ENCODE measurements around the gene PKN3. TPM values are rescaled to one million over a fixed set of nuclear protein-coding genes. Genes with fewer than 3 reads are reported as not detected.

Gene PKN3
- total and polyA plus RNA-seq, 2 of the 13 experiments (the other 11 are each of a cell fraction or from before 2014, with no cell fraction given) = 10.5 to 13.2 TPM

GRCh38 chr9:128684325-128685199 lies 17.7 kb upstream of the PKN3 start (continued):
- TF ChIP-seq IRX3 (CRISPR knock-in tag; IDR thresholded peaks at IDR 0.05; ENCODE audit: borderline replicate concordance, low read depth) = no peak
- no peak for TF ChIP-seq HHEX (CRISPR knock-in tag; IDR thresholded peaks at IDR 0.05)
- no peak for TF ChIP-seq BCL6 (CRISPR knock-in tag; IDR thresholded peaks at IDR 0.05)
- TF ChIP-seq, protein P1, sequence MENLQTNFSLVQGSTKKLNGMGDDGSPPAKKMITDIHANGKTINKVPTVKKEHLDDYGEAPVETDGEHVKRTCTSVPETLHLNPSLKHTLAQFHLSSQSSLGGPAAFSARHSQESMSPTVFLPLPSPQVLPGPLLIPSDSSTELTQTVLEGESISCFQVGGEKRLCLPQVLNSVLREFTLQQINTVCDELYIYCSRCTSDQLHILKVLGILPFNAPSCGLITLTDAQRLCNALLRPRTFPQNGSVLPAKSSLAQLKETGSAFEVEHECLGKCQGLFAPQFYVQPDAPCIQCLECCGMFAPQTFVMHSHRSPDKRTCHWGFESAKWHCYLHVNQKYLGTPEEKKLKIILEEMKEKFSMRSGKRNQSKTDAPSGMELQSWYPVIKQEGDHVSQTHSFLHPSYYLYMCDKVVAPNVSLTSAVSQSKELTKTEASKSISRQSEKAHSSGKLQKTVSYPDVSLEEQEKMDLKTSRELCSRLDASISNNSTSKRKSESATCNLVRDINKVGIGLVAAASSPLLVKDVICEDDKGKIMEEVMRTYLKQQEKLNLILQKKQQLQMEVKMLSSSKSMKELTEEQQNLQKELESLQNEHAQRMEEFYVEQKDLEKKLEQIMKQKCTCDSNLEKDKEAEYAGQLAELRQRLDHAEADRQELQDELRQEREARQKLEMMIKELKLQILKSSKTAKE (CRISPR knock-in tag; IDR thresholded peaks at IDR 0.05; ENCODE audit: borderline replicate concordance) = no peak
- 0 out of 2 replicates have a peak, but pooled peaks have one; percentile 22 for TF ChIP-seq ZNF563 (CRISPR knock-in tag; IDR thresholded peaks at IDR 0.05)
- no peak; the same call in 1 of the 2 replicates for TF ChIP-seq THRA (CRISPR knock-in tag; IDR thresholded peaks at IDR 0.05; ENCODE audit: borderline replicate concordance)
- TF ChIP-seq ZNF878 (CRISPR knock-in tag; IDR thresholded peaks at IDR 0.05) = peak; percentile 52; the same call in 1 of the 2 replicates
- no peak for TF ChIP-seq HIVEP1 (CRISPR knock-in tag; IDR thresholded peaks at IDR 0.05)
- TF ChIP-seq CCDC6 (CRISPR knock-in tag; IDR thresholded peaks at IDR 0.05) = peak; percentile 83; the same call in 1 of the 2 replicates
- TF ChIP-seq ZNF607 (CRISPR knock-in tag; IDR thresholded peaks at IDR 0.05; ENCODE audit: borderline replicate concordance) = no peak; the same call in 1 of the 2 replicates
- no peak for TF ChIP-seq TCF12 (IDR thresholded peaks at IDR 0.05)
- TF ChIP-seq TCF12 (CRISPR knock-in tag; IDR thresholded peaks at IDR 0.05) = no peak
- 0 out of 4 replicates have a peak, but pooled peaks of 1 of the 2 experiments have one; percentile 3 for TF ChIP-seq MAFK (conservative IDR thresholded peaks at IDR 0.05 in 1 of 2, IDR thresholded peaks at IDR 0.05 in 1 of 2; ENCODE audit: low read length in 2 of 2)
- TF ChIP-seq ZNF354B (CRISPR knock-in tag; IDR thresholded peaks at IDR 0.05) = no peak
- no peak for TF ChIP-seq RNF2 (conservative IDR thresholded peaks at IDR 0.05; ENCODE audit: low read depth)
- TF ChIP-seq ZNF232 (CRISPR knock-in tag; IDR thresholded peaks at IDR 0.05; ENCODE audit: borderline replicate concordance) = no peak
- no peak for TF ChIP-seq ZNF552 (CRISPR knock-in tag; IDR thresholded peaks at IDR 0.05; ENCODE audit: borderline replicate concordance)
- TF ChIP-seq FLYWCH1 (CRISPR knock-in tag; IDR thresholded peaks at IDR 0.05) = no peak
- TF ChIP-seq, protein P2, sequence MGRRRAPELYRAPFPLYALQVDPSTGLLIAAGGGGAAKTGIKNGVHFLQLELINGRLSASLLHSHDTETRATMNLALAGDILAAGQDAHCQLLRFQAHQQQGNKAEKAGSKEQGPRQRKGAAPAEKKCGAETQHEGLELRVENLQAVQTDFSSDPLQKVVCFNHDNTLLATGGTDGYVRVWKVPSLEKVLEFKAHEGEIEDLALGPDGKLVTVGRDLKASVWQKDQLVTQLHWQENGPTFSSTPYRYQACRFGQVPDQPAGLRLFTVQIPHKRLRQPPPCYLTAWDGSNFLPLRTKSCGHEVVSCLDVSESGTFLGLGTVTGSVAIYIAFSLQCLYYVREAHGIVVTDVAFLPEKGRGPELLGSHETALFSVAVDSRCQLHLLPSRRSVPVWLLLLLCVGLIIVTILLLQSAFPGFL (CRISPR knock-in tag; IDR thresholded peaks at IDR 0.05) = no peak
- TF ChIP-seq, protein P3, sequence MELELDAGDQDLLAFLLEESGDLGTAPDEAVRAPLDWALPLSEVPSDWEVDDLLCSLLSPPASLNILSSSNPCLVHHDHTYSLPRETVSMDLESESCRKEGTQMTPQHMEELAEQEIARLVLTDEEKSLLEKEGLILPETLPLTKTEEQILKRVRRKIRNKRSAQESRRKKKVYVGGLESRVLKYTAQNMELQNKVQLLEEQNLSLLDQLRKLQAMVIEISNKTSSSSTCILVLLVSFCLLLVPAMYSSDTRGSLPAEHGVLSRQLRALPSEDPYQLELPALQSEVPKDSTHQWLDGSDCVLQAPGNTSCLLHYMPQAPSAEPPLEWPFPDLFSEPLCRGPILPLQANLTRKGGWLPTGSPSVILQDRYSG (CRISPR knock-in tag; IDR thresholded peaks at IDR 0.05) = no peak
- no peak for TF ChIP-seq ZNF713 (CRISPR knock-in tag; IDR thresholded peaks at IDR 0.05)
- no peak for TF ChIP-seq ZNF652 (CRISPR knock-in tag; IDR thresholded peaks at IDR 0.05; ENCODE audit: borderline replicate concordance, low read depth)
- no peak for TF ChIP-seq ZNF629 (CRISPR knock-in tag; conservative IDR thresholded peaks at IDR 0.05)
- TF ChIP-seq ZNF207 (IDR thresholded peaks at IDR 0.05; ENCODE audit: borderline replicate concordance) = no peak
- no peak for TF ChIP-seq ZNF562 (CRISPR knock-in tag; IDR thresholded peaks at IDR 0.05; ENCODE audit: borderline replicate concordance)
